ENCODE measurements around the gene GTPBP4. TPM values are rescaled to one million over a fixed set of nuclear protein-coding genes. Genes with fewer than 3 reads are reported as not detected.

GTPBP4 gene
- total and polyA plus RNA-seq, 2 of the 13 experiments (the other 11 are each of a cell fraction or from before 2014, with no cell fraction given): 24.1 to 85.5 TPM

GRCh38 chr10:1050554-1050953, 62.3 kb downstream of the GTPBP4 start (continued):
- no peak for TF ChIP-seq CHD4 (IDR thresholded peaks at IDR 0.05; ENCODE audit: borderline replicate concordance, low read length)
- TF ChIP-seq HMG20B (CRISPR knock-in tag; conservative IDR thresholded peaks at IDR 0.05): no peak
- no peak for TF ChIP-seq SP5 (CRISPR knock-in tag; IDR thresholded peaks at IDR 0.05; ENCODE audit: borderline replicate concordance, low read depth)
- peak; percentile 82 for TF ChIP-seq SAP130 (CRISPR knock-in tag; IDR thresholded peaks at IDR 0.05; ENCODE audit: low read depth)
- TF ChIP-seq FOXP1 (IDR thresholded peaks at IDR 0.05): no peak
- TF ChIP-seq FOXP1 (CRISPR knock-in tag; IDR thresholded peaks at IDR 0.05): no peak
- peak; percentile 40; the same call in 1 of the 2 replicates for TF ChIP-seq ZMYM4 (CRISPR knock-in tag; IDR thresholded peaks at IDR 0.05)
- TF ChIP-seq NR2F1 (CRISPR knock-in tag; IDR thresholded peaks at IDR 0.05): peak in 1 of 2 experiments; percentile 18; a peak in 1 of 4 replicates
- peak; percentile 42; the same call in 1 of the 2 replicates for TF ChIP-seq FOXP4 (CRISPR knock-in tag; IDR thresholded peaks at IDR 0.05)
- TF ChIP-seq PRDM10 (CRISPR knock-in tag; IDR thresholded peaks at IDR 0.05; ENCODE audit: low read depth): no peak
- TF ChIP-seq THAP11 (CRISPR knock-in tag; IDR thresholded peaks at IDR 0.05): 0 out of 2 replicates have a peak, but pooled peaks have one; percentile 13
- no peak for TF ChIP-seq SATB2 (CRISPR knock-in tag; IDR thresholded peaks at IDR 0.05)
- TF ChIP-seq ZNF713 (CRISPR knock-in tag; IDR thresholded peaks at IDR 0.05): no peak
- TF ChIP-seq ATF4 (CRISPR knock-in tag; IDR thresholded peaks at IDR 0.05): no peak
- TF ChIP-seq CEBPB (IDR thresholded peaks at IDR 0.05; ENCODE audit: borderline replicate concordance, low read depth, low read length): peak; percentile 86
- TF ChIP-seq CERS6 (CRISPR knock-in tag; IDR thresholded peaks at IDR 0.05): no peak
- TF ChIP-seq NR2F6 (IDR thresholded peaks at IDR 0.05): no peak
- 0 out of 2 replicates have a peak, but pooled peaks have one; percentile 51 for TF ChIP-seq NR2F6 (CRISPR knock-in tag; IDR thresholded peaks at IDR 0.05)
- TF ChIP-seq AHR (CRISPR knock-in tag; IDR thresholded peaks at IDR 0.05): no peak
- no peak for TF ChIP-seq MAFF (IDR thresholded peaks at IDR 0.05; ENCODE audit: low read depth, low read length)
- 0 out of 2 replicates have a peak, but pooled peaks have one; percentile 23 for TF ChIP-seq RBFOX2 (IDR thresholded peaks at IDR 0.05; ENCODE audit: low read depth, low read length)
- TF ChIP-seq GABPB1 (CRISPR knock-in tag; IDR thresholded peaks at IDR 0.05): no peak
- 0 out of 2 replicates have a peak, but pooled peaks have one; percentile 13 for TF ChIP-seq MNT (IDR thresholded peaks at IDR 0.05)
- no peak for TF ChIP-seq DNMT3B (CRISPR knock-in tag; conservative IDR thresholded peaks at IDR 0.05)

Data from HepG2 (cell line).